GM23338 (cell line): Measurements from ENCODE around the gene ADGRV1. TPM values are rescaled to one million over a fixed set of nuclear protein-coding genes. Genes with fewer than 3 reads are reported as not detected.

ENCODE experiments used
- ATAC-seq: fragments of 200-7000 bp; cut with Tn5 transposase; 3 replicates; pipeline ENCODE4 v1.9.1; 2020
- DNase-seq: peaks from one replicate; pipeline ENCODE4 v3.0.0-alpha.2; 2015; ENCODE audit warnings: low spot score
- H2AFZ ChIP-seq: fragments of 200-600 bp; sonication (generic); 2 replicates; pipeline ENCODE4 v1.8.0; 2016; ENCODE audit warnings: antibody characterized with exemption, mild to moderate bottlenecking, moderate library complexity
- H3F3A ChIP-seq: fragments of 200-600 bp; sonication (generic); replicated peaks from 2 replicates; pipeline ENCODE4 v1.8.0; 2017; ENCODE audit warnings: antibody characterized with exemption, mixed run types, low read depth
- H3K27ac ChIP-seq: fragments of 200-600 bp; sonication (generic); 2 replicates; pipeline ENCODE4 v1.6.1; 2016; ENCODE audit warnings: low read depth
- H3K27me3 ChIP-seq: fragments of 200-600 bp; sonication (generic); 2 replicates; pipeline ENCODE4 v1.8.0; 2016; ENCODE audit warnings: mild to moderate bottlenecking, mixed run types, moderate library complexity; ENCODE audit not compliant: insufficient read depth
- H3K36me3 ChIP-seq: fragments of 200-600 bp; sonication (generic); 2 replicates; pipeline ENCODE4 v1.8.0; 2016; ENCODE audit warnings: mild to moderate bottlenecking; ENCODE audit not compliant: insufficient read depth
- H3K4me1 ChIP-seq: fragments of 200-600 bp; sonication (generic); 2 replicates; pipeline ENCODE4 v1.8.0; 2016; ENCODE audit warnings: mild to moderate bottlenecking, moderate library complexity; ENCODE audit not compliant: insufficient read depth
- H3K4me2 ChIP-seq: fragments of 200-600 bp; sonication (generic); 2 replicates; pipeline ENCODE4 v1.7.1; 2017; ENCODE audit warnings: mixed run types
- H3K4me3 ChIP-seq: fragments of 200-600 bp; sonication (generic); 2 replicates; pipeline ENCODE4 v1.6.1; 2016; ENCODE audit warnings: mixed run types
- H3K79me2 ChIP-seq: fragments of 200-600 bp; sonication (generic); replicated peaks from 2 replicates; pipeline ENCODE4 v1.8.0; 2017; ENCODE audit warnings: mild to moderate bottlenecking; ENCODE audit not compliant: insufficient read depth
- H3K9me2 ChIP-seq: fragments of 200-600 bp; sonication (generic); 2 replicates; pipeline ENCODE4 v1.8.0; 2017; ENCODE audit not compliant: insufficient read depth
- H4K20me1 ChIP-seq: fragments of 200-600 bp; sonication (generic); replicated peaks from 2 replicates; pipeline ENCODE4 v1.8.0; 2017; ENCODE audit warnings: mild to moderate bottlenecking; ENCODE audit not compliant: insufficient read depth
- H3K27ac Mint-ChIP-seq: 2 replicates; pipeline ENCODE4 v1.8.0; 2020; ENCODE audit warnings: inconsistent platforms, mild to moderate bottlenecking, moderate library complexity, mixed read lengths
- H3K27me3 Mint-ChIP-seq: 3 replicates; pipeline ENCODE4 v1.8.0; 2022; ENCODE audit warnings: low read depth, mild to moderate bottlenecking, moderate library complexity, mixed read lengths, inconsistent platforms; ENCODE audit not compliant: insufficient read depth, poor library complexity
- H3K36me3 Mint-ChIP-seq: 3 replicates; pipeline ENCODE4 v1.8.0; 2021; ENCODE audit warnings: low read depth, mild to moderate bottlenecking, inconsistent platforms, moderate library complexity, mixed read lengths
- H3K4me1 Mint-ChIP-seq: 3 replicates; pipeline ENCODE4 v1.8.0; 2020; ENCODE audit warnings: mild to moderate bottlenecking, inconsistent platforms, mixed read lengths
- H3K4me3 Mint-ChIP-seq: 3 replicates; pipeline ENCODE4 v1.8.0; 2021; ENCODE audit warnings: moderate library complexity, mild to moderate bottlenecking, inconsistent platforms, mixed read lengths
- H3K9me3 Mint-ChIP-seq: 3 replicates; pipeline ENCODE4 v1.8.0; 2020; ENCODE audit warnings: moderate library complexity, mild to moderate bottlenecking, inconsistent platforms, mixed read lengths
- CREB1 ChIP-seq: fragments of 250-450 bp; sonication (Bioruptor Pico); IDR thresholded peaks from 2 replicates; pipeline ENCODE4 v1.5.0; 2020; ENCODE audit warnings: low read depth, mild to moderate bottlenecking, moderate library complexity
- EZH2 ChIP-seq: fragments of 200-600 bp; sonication (generic); IDR thresholded peaks from one replicate; pipeline ENCODE4 v1.8.0; 2017; ENCODE audit warnings: antibody characterized with exemption, mild to moderate bottlenecking, low read depth; ENCODE audit not compliant: unreplicated experiment
- EZH2phosphoT487 ChIP-seq: fragments of 200-600 bp; sonication (generic); IDR thresholded peaks from one replicate; pipeline ENCODE4 v1.8.1; 2018; ENCODE audit warnings: antibody characterized with exemption; ENCODE audit not compliant: unreplicated experiment
- JUNB ChIP-seq: IDR thresholded peaks from one replicate; pipeline ENCODE4 v1.6.1; 2016; ENCODE audit warnings: antibody characterized with exemption; ENCODE audit not compliant: unreplicated experiment
- NANOG ChIP-seq: IDR thresholded peaks from 2 replicates; pipeline ENCODE4 v1.6.1; 2016; ENCODE audit warnings: antibody characterized with exemption, borderline replicate concordance
- POLR2AphosphoS5 ChIP-seq: IDR thresholded peaks from 2 replicates; pipeline ENCODE4 v1.6.1; 2016; ENCODE audit warnings: antibody characterized with exemption, low read depth
- REST ChIP-seq: IDR thresholded peaks from one replicate; pipeline ENCODE4 v1.6.1; 2018; ENCODE audit warnings: antibody characterized with exemption; ENCODE audit not compliant: unreplicated experiment
- STAT1 ChIP-seq: IDR thresholded peaks from one replicate; pipeline ENCODE4 v1.6.1; 2016; ENCODE audit warnings: antibody characterized with exemption; ENCODE audit not compliant: unreplicated experiment
- ZNF114 ChIP-seq: fragments of 250-450 bp; sonication (Bioruptor Pico); IDR thresholded peaks from 2 replicates; pipeline ENCODE4 v1.5.0; 2020; ENCODE audit warnings: mild to moderate bottlenecking, moderate library complexity
- ZNF331 ChIP-seq: fragments of 250-450 bp; sonication (Bioruptor Pico); IDR thresholded peaks from 2 replicates; pipeline ENCODE4 v1.5.0; 2020; ENCODE audit warnings: low read depth, mild to moderate bottlenecking, moderate library complexity
- polyA plus RNA-seq: library from polyadenylated mRNA; unstranded; fragments of >200 nt; fragmentation: Nextera tagmentation; extraction: Ambion mirVana; gene quantifications from 2 replicates; pipeline ENCODE4 v1.2.1, GENCODE V29; 2016
- total RNA-seq: library from RNA; depleted of rRNA; stranded (reverse); fragments of >200 nt; shearing (Covaris generic); gene quantifications from 2 replicates; pipeline ENCODE4 v1.2.3, GENCODE V29; 2014
- TF ChIP-seq, protein P1 (sequence below): fragments of 250-450 bp; sonication (Bioruptor Pico); IDR thresholded peaks from 2 replicates; pipeline ENCODE4 v1.5.0; 2020; ENCODE audit warnings: mild to moderate bottlenecking, moderate library complexity
- TF ChIP-seq, protein P2 (sequence below), 2 experiments: fragments of 200-600 bp in 1 of 2; sonication (generic) in 1 of 2; conservative IDR thresholded peaks; 2 replicates each; pipeline versions ENCODE4 v1.5.1 to v1.6.1; 2016 to 2017; ENCODE audit warnings: antibody characterized with exemption in 2 of 2, low read depth in 2 of 2, mild to moderate bottlenecking in 2 of 2, moderate library complexity in 1 of 2
- TF ChIP-seq, protein P3 (sequence below): IDR thresholded peaks from 2 replicates; pipeline ENCODE4 v1.6.1; 2016; ENCODE audit warnings: antibody characterized with exemption

The ADGRV1 gene
- total and polyA plus RNA-seq, 2 experiments from 2014 or later, result 46.1 to 149 TPM

- TF ChIP-seq ZNF114 (CRISPR knock-in tag), result no peak
- no peak for TF ChIP-seq CREB1 (CRISPR knock-in tag)
- TF ChIP-seq STAT1, result no peak
- TF ChIP-seq, protein P1, sequence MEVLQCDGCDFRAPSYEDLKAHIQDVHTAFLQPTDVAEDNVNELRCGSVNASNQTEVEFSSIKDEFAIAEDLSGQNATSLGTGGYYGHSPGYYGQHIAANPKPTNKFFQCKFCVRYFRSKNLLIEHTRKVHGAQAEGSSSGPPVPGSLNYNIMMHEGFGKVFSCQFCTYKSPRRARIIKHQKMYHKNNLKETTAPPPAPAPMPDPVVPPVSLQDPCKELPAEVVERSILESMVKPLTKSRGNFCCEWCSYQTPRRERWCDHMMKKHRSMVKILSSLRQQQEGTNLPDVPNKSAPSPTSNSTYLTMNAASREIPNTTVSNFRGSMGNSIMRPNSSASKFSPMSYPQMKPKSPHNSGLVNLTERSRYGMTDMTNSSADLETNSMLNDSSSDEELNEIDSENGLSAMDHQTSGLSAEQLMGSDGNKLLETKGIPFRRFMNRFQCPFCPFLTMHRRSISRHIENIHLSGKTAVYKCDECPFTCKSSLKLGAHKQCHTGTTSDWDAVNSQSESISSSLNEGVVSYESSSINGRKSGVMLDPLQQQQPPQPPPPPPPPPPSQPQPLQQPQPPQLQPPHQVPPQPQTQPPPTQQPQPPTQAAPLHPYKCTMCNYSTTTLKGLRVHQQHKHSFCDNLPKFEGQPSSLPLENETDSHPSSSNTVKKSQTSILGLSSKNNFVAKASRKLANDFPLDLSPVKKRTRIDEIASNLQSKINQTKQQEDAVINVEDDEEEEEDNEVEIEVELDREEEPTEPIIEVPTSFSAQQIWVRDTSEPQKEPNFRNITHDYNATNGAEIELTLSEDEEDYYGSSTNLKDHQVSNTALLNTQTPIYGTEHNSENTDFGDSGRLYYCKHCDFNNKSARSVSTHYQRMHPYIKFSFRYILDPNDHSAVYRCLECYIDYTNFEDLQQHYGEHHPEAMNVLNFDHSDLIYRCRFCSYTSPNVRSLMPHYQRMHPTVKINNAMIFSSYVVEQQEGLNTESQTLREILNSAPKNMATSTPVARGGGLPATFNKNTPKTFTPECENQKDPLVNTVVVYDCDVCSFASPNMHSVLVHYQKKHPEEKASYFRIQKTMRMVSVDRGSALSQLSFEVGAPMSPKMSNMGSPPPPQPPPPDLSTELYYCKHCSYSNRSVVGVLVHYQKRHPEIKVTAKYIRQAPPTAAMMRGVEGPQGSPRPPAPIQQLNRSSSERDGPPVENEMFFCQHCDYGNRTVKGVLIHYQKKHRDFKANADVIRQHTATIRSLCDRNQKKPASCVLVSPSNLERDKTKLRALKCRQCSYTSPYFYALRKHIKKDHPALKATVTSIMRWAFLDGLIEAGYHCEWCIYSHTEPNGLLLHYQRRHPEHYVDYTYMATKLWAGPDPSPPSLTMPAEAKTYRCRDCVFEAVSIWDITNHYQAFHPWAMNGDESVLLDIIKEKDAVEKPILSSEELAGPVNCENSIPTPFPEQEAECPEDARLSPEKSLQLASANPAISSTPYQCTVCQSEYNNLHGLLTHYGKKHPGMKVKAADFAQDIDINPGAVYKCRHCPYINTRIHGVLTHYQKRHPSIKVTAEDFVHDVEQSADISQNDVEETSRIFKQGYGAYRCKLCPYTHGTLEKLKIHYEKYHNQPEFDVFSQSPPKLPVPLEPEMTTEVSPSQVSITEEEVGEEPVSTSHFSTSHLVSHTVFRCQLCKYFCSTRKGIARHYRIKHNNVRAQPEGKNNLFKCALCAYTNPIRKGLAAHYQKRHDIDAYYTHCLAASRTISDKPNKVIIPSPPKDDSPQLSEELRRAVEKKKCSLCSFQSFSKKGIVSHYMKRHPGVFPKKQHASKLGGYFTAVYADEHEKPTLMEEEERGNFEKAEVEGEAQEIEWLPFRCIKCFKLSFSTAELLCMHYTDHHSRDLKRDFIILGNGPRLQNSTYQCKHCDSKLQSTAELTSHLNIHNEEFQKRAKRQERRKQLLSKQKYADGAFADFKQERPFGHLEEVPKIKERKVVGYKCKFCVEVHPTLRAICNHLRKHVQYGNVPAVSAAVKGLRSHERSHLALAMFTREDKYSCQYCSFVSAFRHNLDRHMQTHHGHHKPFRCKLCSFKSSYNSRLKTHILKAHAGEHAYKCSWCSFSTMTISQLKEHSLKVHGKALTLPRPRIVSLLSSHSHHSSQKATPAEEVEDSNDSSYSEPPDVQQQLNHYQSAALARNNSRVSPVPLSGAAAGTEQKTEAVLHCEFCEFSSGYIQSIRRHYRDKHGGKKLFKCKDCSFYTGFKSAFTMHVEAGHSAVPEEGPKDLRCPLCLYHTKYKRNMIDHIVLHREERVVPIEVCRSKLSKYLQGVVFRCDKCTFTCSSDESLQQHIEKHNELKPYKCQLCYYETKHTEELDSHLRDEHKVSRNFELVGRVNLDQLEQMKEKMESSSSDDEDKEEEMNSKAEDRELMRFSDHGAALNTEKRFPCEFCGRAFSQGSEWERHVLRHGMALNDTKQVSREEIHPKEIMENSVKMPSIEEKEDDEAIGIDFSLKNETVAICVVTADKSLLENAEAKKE, result no peak
- TF ChIP-seq REST, result no peak
- TF ChIP-seq NANOG, result no peak
- TF ChIP-seq, protein P2, sequence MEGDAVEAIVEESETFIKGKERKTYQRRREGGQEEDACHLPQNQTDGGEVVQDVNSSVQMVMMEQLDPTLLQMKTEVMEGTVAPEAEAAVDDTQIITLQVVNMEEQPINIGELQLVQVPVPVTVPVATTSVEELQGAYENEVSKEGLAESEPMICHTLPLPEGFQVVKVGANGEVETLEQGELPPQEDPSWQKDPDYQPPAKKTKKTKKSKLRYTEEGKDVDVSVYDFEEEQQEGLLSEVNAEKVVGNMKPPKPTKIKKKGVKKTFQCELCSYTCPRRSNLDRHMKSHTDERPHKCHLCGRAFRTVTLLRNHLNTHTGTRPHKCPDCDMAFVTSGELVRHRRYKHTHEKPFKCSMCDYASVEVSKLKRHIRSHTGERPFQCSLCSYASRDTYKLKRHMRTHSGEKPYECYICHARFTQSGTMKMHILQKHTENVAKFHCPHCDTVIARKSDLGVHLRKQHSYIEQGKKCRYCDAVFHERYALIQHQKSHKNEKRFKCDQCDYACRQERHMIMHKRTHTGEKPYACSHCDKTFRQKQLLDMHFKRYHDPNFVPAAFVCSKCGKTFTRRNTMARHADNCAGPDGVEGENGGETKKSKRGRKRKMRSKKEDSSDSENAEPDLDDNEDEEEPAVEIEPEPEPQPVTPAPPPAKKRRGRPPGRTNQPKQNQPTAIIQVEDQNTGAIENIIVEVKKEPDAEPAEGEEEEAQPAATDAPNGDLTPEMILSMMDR (conservative IDR thresholded peaks at IDR 0.05; ENCODE audit: low read depth in 2 of 2), result no peak
- no peak for TF ChIP-seq ZNF331
- TF ChIP-seq EZH2phosphoT487, result no peak
- no peak for TF ChIP-seq JUNB
- TF ChIP-seq, protein P3, sequence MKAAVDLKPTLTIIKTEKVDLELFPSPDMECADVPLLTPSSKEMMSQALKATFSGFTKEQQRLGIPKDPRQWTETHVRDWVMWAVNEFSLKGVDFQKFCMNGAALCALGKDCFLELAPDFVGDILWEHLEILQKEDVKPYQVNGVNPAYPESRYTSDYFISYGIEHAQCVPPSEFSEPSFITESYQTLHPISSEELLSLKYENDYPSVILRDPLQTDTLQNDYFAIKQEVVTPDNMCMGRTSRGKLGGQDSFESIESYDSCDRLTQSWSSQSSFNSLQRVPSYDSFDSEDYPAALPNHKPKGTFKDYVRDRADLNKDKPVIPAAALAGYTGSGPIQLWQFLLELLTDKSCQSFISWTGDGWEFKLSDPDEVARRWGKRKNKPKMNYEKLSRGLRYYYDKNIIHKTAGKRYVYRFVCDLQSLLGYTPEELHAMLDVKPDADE, result no peak
- no peak for TF ChIP-seq POLR2AphosphoS5
- TF ChIP-seq EZH2, result no peak
- Histone ChIP-seq H3K9me2 (no peaks in the 10 kb centered on the region), H3K4me1 (no peaks in the 10 kb centered on the region), H3K4me3 (no peak overlapping the region), H3K27me3 (no peaks in the 10 kb centered on the region), H4K20me1 (no peaks in the 10 kb centered on the region), H3K79me2 (no peaks in the 10 kb centered on the region), H3K36me3 (peaks cover 10% of the 10 kb centered on the region; the same call in 1 of the 2 replicates), H3F3A (no peaks in the 10 kb centered on the region), H2AFZ (no peak overlapping the region), H3K27ac (no peak overlapping the region), H3K4me2 (no peak overlapping the region)
- H3K27ac Mint-ChIP-seq, result no peak overlapping the region
- no peak overlapping the region for H3K4me3 Mint-ChIP-seq
- H3K9me3 Mint-ChIP-seq, result no peaks in the 10 kb centered on the region
- ATAC-seq (no peak), DNase-seq (no peak)
- peaks cover 2% of the 10 kb centered on the region for H3K27me3 Mint-ChIP-seq
- peaks cover 7% of the 10 kb centered on the region; the same call in 2 of the 3 replicates for H3K36me3 Mint-ChIP-seq
- no peaks in the 10 kb centered on the region for H3K4me1 Mint-ChIP-seq
These were observed 159.8 kb downstream of the ADGRV1 start for GRCh38 chr5:90718387-90718786.
